ENCODE data around the gene PDSS2.
"Not testable (repeated sequence)": the region's sequence is repeated elsewhere in the genome, so short reads cannot be mapped to it uniquely, and the experiment has no call there.

Gene PDSS2

DNA sequence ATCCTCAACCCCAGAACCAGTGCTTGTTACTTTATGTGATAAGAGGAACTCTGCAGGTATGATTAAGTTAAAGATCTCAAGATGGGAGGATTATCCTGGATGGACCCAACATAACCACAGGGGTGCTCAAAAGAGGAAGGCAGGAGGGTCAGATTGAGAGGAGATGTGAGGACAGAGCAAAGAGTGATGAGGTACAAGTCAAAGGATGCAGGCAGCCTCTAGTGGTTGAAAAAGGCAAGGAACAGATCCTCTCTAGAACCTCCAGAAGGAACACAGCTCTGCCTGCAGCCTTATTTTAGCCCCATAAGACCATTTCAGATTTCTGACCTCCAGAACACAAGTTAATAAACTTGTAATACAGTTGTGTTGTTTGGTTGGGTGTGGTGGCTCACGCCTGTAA, 41.2 kb downstream of the PDSS2 start:
- DNase-seq (ENCODE audit: low spot score): no peak

DNA sequence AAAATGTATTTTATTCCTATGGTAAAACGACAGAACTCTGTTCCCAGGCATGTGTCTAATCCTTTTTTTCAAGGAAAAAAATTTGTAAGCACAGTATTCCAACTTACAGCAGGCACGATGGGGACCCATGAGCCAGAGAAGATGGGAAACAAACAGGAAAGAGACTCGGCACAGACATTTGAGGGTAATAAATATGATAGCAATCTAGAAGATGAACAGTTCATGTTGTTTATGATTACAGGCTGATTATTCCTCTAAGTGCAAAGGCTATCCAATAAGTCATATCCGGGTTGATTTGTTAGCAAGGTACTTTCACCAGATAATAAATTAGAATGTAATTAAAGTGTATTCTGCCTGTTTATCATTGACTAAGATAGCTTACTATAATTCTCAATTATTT, 43.2 kb downstream of the PDSS2 start:
- no peak for DNase-seq (ENCODE audit: low spot score)

DNA sequence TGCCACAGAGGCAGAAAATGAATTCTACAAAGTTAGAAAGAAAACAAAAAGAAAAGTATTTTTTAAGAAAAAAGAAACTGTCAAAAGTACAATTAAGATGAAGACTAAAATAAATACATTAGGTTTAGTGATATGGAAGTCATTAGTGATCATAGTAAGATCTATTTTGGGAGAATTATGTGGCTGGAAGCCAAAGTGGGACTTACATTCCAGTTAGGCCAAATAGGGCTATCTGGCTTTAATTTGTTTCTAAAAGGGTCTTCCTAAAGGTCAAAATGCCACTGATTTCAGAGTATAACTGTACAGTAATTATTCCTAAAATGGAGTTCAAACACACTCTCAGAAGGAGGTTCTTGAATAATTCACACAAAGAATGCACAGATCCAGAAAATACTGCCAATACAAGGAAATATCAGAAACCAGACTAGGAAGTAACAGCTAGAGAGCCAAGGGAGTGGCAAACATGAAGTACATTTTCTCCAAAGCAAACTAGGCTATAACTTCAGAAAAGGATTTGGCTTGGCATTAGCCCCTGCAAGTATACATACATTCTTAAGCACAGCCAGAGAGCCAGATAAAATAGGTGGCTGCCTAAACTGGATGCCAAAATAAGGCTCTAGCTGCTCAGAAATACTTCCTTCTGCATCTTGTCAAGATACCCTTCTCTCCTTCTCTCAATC, 45.3 kb downstream of the PDSS2 start:
- DNase-seq (ENCODE audit: low spot score): no peak

DNA sequence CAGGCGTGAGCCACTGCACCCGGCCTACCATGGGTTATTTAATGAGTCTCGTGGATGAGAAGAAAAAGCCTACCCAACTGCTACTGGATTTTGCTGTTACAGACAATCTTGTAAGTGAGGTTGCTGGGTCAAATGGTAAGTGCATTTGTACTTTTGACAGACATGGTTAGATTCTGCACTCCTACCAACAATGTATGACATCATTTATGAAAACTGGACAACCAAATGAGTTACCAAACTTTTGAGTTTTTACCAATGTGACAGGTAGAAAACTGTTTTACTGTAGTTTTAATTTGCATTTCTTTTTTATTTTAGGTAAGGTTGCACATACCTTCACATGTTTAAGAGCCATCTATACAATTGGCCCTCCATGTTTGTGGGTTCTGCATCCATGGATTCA, 48.2 kb downstream of the PDSS2 start:
- no peak for DNase-seq (ENCODE audit: low spot score)

DNA sequence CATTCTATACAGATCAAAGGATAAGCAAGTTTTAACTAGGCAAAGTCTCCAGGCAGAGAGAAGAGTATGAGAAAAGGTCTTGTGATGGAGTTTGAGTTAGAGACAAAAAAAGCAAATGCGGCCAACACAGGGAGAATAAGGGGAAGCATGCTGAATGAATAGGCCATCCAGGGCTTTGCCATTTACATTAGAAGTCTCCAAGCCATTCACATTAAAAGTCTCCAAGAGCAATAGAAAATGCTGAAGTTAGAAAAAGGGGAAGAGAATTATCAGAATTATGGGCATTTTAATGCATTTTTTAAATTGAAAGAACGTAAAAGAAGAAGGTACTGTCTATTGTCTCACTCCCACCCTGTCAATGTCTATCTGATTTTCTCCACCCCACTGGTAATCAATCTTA, 49.4 kb downstream of the PDSS2 start:
- no peak for DNase-seq (ENCODE audit: low spot score)

DNA sequence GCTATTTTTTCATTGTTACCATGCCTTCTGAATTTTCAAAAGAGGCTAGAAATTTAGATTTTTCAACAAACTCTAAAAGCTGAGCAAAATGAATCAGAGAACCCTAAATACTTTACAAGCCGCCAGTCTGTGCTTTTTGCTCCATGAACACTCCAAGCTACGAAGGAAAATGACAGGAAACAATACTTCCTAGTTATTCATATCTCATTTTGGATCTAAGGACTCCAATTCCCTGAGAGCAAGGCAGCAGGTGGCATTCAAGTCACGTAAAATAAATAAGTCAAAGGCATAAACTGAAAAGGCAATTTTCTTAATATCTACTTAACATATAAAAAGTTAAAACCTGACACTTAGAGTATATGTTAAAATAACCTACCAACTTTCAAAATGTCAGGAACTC, 50.6 kb downstream of the PDSS2 start:
- DNase-seq (ENCODE audit: low spot score): no peak

DNA sequence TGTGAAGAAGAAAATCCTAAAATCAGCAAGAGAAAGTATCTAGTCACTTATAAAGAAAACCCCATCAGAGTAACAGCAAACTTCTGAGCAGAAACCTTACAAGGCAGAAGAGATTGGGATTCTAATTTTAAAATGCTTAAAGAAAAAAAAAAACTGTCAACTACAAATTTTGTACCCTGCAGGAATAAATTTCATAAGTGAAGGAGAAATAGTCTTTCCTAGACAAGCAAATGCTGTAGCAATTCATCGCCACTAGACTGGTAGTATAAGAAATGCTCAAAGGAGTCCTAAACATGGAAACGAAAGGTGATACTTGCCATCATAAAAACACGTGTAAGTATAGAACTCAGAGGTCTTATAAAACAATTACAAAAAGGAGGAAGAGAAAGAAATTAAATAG, 54.4 kb downstream of the PDSS2 start:
- no peak for DNase-seq (ENCODE audit: low spot score)

DNA sequence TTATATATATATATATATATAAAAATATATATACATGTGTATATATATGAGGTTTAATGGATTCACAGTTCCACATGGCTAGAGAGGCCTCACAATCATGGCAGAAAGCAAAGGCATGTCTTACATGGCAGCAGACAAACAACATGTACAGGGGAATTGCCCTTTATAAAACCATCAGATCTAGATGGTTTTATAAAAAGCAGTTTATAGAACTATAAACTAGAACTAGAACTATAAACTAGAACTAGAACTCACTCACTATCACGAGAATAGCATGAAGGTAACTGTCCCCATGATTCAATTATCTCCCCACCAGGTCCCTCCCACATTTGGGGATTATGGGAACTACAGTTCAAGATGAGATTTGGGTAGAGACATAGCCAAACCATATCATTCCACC, 56.8 kb downstream of the PDSS2 start:
- DNase-seq (ENCODE audit: low spot score): no peak

DNA sequence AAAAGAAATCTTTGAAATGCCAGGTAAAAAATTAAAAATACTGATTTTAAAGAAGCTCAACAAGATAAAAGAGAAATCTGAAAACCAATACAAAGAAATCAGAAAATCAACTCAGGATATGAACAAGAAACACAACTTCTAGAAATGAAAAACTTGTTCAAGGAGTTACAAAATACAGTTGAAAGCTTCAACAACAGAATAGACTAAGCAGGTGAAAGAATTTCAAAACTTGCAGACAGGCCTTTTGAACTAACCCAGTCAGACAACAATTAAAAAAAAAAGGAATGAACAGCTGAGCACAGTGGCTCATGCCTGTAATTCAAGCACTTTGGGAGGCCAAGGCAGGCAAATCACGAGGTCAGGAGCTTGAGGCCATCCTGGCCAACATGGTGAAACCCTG, 57.8 kb downstream of the PDSS2 start:
- DNase-seq (ENCODE audit: low spot score): no peak

DNA sequence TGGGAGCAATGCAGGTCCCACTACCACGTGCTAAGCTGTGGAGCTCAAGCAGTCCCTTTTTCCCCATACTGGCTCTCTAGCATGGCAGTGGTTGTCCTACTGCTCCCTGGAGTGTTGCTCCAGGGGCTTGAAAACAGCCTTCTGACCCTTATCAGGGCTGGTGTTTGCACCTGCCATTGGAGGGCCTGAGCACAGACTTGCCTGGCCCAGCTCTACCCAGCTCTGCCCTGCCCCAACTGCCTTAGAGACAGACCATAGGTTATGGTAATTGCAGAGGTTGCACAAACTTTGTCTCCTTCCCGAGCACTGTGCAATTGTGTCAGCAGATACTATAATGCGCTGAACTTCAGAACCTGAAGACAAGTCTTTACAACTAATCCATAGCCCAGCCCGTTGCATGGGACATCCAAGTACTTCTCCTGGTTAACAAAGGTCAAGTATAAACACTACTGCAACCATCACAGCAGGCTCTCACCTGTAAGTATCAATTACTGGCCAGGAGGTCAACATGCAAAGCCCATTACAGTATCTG, 58.7 kb downstream of the PDSS2 start:
- DNase-seq (ENCODE audit: low spot score): no peak

DNA sequence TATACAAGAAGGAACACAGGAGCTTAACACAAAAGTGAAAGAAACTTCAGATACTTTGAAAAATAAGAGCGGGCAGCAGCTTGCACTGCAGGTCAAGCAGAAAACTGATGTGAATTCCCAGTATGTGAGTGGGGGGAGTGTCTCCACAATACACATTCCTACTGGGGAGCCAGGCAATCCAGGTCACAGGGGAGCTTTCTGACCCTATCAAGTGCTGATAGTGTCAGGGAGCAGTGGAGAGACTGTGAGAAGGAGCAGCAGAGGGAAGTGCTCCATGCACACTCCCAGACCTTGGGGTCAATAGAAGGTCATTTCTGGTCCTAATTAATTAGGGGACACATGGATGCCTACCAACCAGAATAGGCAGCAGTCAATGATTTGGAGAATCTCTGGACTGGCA, 59.4 kb downstream of the PDSS2 start:
- DNase-seq (ENCODE audit: low spot score): no peak

DNA sequence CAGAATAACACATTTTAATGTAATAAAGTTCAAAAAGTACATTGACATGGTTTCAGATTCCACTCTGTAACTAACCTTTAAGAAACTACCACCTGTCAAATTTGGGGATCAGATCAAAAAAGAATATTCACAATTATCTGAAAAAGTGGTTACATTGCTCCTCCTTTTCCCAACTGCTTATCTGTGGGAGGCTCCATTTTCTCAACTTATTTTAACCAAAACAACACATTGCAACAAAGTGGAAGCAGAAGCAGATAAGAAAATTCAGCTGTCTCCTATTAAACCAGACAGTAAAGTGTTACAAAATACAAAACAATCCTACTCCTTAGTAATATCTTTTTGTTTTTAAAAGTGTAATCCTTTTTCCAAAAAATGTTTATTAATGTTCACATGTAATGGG, 61.4 kb downstream of the PDSS2 start:
- DNase-seq (ENCODE audit: low spot score): no peak

DNA sequence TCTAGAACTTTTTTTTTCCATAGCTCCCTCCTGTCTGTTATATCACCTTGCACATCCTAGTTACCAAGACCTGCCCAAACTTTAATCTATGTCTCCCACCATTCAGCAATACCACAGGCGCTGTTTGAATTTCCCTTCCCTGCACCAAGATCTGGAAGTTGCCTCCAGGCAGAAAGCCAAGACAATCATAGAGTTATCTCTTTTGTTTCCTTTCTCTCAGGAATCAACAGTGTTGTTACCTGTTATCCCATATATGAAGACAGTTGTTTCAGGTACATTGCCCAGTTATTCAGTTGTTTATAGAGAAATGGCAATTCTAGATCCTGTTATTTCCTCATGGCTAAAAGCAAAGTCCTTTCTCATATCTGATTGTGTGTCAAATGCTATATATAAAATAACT, 63.2 kb downstream of the PDSS2 start:
- no peak for DNase-seq (ENCODE audit: low spot score)

DNA sequence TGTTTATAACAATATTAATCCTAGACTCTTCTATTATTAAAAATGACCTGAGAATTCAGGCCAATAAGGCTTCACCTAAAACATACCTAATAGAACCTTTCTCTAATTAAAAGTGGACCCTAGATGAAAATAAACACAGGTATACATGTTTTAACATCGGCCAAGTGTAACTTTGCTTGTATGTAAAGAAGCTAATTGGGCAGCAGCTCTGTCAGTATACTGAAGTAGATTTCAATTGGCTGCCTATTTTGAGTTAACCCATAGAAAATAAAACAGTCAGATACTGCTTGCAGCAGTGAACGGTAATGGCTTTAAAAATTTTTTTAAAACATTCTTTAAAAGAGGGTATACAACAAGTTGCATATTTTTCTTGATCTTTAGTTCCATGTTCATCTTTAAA, 67.3 kb downstream of the PDSS2 start:
- DNase-seq (ENCODE audit: low spot score): no peak

DNA sequence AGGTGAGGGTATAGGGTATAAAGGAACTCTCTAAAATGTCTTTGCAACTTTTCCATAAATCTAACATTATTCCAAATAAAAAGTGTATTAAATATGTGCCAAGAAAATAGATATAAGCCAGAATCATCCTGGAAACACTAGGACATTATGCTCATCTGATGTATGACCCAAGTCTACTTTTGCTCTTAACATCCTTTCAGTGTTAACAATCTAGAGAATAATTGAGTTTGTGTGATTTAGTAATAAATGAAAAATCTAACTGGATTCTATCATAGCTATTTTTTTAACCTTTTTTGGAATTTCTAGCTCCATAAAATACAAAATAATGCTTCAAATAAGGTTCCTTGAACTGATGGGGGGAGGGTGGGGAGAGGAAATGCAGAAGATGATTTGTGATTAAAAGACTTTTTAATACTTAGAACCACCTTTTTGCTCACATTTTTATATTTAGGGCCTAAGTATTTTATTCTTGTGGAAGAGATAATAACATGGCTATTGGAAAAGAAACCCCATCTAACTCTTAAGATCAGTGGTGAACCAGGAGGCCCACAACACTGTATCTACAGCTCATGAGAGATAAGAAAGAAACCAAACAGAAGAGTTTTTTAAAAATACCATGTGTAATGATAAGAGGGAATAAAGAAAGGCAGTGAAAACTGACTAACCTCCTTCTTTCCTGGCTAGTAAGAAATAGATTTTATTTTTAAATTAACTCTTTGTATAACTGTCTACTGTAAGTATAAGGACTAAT, 68.5 kb downstream of the PDSS2 start:
- no peak for DNase-seq (ENCODE audit: low spot score)

DNA sequence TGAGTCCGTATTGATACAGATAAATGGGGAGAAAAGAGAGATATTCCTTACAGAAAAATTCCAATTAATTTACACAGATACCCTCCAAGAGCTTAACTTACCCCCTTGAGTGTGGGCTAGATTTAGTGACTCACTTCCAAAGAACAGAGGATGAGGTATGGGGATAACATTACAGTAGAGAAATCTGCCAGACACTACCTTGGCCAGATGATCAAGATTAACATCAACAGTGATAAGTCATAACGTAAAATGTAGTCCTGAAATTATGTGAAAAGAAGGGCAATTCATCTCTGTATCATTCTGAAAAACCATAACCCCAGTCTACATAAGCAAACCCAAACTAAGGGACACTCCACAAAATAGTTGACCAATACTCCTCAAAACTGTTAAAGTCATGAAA, 69.3 kb downstream of the PDSS2 start:
- no peak for DNase-seq (ENCODE audit: low spot score)

DNA sequence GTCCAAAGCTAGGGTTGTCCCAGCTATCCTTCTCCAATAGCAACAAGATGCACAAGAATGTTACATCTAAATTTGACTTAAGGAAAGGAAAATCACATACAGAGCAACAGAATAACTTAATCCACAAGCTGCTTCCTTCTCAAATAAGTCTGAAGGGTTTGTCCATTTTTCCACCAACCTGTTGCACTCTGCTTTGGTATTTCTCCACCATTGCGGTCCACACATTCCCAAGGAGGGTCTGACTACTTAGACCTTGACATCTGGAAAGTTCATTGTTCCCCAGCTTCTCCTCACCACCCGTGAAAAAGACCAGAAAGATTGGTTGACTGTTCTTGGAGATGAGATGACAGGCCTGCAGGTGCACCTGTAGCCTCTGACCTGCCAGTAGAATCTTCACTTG, 72.5 kb downstream of the PDSS2 start:
- DNase-seq (ENCODE audit: low spot score): no peak

DNA sequence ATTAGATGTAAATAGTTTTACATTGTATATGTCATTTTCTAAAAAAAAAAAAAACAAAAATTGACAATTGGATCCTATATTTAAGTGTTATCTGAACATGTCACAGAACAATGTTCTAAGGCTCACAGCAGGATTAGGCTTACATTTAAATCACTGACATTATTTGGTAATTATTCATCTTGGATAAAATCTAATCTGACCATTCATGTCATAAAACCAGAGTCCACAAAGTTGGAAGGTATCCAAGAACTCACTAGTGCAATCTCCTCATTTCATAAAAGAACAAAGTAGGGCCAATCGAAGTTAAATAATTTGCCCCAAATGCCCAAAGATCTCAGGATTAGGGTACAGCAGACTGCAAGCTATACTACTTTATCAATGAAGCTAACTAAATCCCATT, 73.0 kb downstream of the PDSS2 start:
- DNase-seq (ENCODE audit: low spot score): no peak

DNA sequence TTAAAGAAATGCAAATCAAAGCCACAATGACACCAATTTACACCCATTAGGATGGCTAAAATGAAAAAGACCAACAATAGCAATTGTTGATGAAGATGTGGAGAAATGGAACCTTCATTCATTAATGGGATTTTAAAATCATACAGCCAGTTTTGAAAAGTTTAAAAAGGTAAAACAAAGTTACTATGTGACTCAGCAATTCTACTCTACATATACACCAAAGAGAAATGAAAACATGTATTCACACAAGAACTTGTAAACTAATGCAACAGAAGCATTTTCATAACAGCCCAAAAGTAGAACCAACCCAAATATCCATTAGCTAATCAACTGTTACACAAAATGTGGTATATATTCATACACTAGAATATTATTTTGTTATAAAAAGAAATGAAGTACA, 75.7 kb downstream of the PDSS2 start:
- DNase-seq (ENCODE audit: low spot score): no peak

DNA sequence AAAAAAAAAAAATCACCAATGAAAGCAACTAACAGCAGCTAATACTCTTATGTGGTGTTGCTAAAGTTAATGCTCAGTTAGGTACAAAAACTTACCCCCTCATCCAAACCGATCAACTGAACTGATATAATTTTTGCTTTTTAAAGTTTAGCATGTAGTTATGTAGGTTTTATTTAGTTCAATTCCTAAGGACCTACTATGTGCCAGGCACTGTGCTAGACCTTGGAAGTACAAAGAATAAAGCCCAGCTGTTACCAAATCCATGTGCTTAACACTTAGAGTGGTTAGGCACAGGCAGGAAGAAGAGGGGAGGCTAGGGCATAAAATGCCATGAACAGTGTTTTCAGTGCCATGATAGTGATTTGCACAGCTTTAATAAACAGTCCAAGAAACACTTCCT, 85.1 kb downstream of the PDSS2 start:
- DNase-seq (ENCODE audit: low spot score): no peak

DNA sequence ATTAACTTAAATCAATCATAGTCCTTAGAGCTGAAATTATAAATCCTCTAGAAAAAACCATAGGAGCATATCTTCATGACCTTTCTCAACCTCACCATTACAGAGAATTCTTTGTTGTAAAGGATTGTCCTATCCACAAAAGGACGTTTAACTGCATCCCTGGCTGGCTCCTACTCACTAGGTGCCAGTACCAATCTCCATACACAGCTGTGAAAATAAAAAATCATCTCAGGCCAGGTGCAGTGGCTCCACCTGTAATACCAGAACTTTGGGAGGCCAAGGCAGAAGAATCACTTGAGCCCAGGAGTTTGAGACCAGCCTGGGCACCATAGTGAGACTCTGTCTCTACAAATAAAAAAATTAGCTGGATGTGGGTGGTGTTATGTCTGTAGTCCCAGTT, 89.9 kb downstream of the PDSS2 start:
- no peak for DNase-seq (ENCODE audit: low spot score)

DNA sequence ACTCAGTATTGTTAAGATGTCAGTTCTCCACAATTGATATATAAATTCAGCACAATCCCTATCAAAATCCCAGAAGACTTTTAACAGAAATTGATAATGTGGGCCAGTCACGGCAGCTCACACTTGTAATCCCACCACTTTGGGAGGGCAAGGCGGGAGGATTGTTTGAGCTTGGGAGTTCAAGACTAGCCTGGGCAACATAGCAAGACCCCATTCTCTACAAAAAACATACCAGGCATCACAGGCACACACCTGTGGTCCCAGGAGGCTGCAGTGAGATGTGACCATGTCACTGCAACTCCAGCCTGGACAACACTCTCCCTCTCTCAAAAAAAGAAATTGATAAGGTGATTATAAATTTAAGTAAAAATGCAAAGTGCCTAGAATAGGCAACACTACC, 90.9 kb downstream of the PDSS2 start:
- DNase-seq (ENCODE audit: low spot score): no peak

DNA sequence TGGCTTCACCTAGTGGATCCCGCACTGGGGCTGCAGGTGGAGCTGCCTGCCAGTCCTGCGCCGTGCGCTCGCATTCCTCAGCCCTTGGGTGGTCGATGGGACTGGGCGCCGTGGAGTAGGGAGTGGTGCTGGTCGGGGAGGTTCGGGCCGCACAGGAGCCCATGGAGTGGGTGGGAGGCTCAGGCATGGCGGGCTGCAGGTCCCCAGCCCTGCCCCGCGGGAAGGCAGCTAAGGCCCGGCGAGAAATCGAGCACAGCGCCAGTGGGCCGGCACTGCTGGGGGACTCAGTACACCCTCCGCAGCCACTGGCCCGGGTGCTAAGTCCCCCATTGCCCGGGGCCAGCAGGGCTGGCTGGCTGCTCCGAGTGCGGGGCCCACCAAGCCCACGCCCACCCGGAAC, 95.2 kb downstream of the PDSS2 start:
- DNase-seq (ENCODE audit: low spot score): not testable (repeated sequence)
